Epidermal melanocyte (primary cell): ENCODE measurements around the gene EVC.

Source experiments
- DNase-seq: peaks from one replicate; pipeline ENCODE4 v3.0.0; 2011; ENCODE audit warnings: low spot score; ENCODE audit not compliant: insufficient read length

Gene EVC

DNA sequence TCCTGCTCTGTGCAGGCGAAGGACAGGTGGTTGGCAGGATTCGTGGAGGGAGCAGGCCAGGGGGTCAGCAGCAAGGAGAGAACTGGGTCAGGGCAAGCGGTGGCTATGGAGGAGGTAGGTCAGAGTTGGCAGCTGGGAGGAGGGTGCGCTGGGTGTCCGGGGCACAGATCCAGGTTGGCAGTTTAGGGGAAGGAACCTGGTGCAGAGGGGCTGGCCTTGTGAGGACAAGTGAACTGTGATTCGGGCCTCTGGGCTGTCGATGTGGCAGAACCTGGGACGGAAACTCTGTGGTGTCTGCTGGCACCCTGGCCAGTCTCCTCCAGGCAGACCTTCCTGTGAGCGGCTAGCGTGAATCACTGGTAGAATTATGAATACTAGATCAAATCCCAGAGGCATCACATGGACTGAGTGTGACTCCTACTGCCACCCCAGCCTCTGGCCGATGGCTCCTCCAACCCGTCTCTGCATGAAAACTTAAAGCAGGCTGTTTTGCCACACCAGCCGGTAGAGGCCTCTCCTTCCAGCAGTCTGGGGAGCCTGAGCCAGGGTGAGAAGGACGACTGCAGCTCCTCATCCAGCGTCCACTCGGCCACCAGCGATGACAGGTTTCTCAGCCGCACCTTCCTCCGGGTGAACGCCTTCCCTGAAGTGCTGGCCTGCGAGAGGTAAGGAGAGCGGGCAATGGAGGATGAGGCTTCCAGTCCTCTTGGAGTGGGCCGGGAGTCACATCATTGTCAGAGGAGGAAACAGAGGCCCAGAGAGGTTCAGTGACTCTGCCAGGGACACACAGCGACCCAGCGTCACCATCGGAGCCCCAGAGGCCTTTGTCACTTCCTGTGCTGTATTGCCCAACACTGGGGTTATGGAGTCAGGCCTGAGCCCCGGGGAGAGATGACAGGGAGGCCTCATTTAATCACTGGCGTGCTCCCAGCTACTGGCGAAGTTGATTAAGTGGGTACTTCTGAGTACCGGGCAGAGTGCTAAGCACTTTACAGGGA, 20.3 kb downstream of the EVC start:
- DNase-seq: no peak

DNA sequence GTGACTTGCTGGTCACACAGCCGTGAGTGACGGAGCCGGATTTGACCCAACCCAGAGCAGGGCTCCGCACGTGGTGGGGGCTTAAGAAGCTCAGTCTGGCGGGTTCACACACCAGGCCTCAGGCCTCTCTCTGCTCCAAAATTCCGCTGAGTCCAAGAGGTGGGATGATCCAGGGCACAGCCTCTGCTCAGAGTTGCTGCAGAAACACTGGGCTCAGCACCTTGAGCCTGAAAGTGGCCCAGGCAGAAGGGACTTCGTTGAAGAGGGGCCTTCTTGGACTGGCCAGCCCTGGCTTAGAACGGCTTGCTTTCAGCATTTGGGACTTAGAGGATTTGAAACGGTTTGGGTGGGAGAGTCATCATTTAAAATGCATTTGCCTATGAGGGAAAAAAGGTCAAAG, 21.2 kb downstream of the EVC start:
- no peak for DNase-seq

DNA sequence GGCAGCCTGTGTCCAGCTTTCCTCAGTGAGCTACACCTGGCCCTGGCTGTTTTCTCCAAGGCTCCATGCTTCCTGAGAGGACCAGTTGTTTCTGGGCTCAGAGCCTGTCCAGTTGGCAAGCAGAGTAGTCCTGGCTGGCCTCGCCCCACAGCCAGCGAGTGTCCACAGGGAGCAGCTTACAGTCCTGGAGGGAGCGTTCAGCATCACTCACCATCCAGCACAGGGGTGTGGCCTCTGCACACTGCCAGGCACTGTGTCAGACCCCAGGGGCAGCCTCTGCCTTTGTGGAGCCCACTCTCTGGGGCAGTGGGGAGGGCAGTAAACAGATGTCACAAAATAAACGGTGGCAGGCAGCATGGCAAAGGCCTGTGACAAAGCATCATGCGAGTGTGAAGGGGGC, 23.9 kb downstream of the EVC start:
- no peak for DNase-seq

DNA sequence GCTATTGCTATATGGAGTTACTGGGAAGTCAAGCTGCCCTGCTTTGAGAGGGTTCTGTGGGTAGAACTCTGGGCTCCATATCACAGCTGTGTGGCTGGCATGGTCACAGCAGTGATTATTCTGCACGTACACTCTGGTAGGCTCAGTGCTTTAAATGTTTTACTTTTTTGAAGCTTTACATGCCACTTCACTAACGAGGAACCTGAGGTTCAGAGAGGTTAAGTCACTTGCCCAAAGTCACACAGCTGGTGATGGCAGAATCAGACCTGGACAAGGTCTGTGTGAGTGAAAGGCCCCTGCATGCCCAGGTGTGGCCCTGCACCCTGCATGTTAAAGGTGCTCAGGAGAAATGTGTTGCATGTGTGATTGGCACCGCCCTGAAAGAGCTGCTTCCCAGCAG, 24.5 kb downstream of the EVC start:
- no peak for DNase-seq

DNA sequence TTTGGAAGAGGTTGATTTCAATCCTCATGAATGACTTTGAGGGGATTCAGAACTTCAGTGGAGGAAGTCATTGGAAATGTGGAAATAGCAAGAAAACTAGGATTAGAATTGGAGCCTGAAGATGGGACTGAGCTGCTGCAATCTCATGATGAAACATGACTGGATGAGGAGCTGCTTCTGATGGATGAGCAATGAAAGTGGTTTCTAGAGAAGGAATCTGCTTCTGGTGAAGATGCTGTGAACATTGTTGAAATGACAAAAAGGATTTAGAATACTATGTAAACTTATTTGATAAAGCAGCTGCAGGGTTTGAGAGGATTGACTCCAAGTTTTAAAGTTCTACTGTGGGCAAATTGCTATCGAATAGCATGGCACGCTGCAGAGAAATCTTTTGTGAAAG, 27.1 kb downstream of the EVC start:
- no peak for DNase-seq

DNA sequence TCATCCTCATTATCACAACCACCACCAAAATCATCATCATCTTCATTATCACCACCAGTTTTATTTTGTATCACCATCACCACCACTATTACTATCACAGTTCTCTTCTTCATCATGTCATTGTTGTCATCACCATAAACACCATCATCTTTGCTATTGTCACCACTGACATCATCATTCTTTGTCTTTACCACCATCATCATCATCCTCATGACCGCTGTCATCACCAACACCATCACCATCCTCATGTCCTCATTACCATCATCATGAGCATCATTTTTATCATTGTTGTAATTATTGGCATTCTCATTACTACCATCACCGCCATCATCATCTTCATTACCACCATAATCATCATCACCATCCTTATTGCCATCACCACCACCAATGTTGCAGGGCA, 31.4 kb downstream of the EVC start:
- DNase-seq: no peak

DNA sequence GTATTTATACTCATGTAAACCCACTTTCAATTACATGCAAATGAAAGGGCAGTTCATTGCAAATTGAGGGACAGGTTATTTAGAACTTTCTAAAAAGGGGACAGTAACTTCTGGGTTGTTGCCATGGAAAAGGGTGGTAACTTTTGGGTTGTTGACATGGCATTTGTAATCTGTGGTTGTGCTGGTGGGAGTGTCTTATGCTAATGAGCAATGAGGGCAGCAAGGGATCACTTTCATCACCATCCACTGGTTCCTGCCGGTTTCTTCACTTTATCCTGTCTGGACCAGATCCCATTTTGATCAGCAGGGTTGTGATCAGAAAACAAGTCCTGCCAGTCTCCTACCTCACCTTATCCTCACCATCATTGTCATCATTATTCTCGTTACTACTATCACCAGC, 32.0 kb downstream of the EVC start:
- no peak for DNase-seq

DNA sequence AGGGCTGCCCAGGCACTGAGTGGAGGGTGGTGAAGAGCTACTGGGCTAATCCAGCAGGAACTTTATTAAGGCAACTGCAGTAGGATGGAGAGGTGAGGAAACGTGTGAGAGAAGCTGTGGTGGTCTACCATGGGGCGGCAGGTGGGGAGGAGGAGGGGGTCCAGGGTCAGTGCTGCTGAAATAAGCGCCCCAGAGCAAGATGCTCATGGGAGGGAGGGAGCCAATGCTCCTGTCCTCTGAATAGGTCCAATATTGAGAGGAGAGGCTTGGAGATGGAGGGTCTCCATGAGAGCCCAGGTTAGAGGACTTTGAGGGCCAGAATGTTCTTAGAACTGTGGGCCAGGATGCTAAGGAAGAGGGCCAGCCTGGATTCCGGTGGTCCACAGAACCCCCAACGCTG, 35.2 kb downstream of the EVC start:
- no peak for DNase-seq

DNA sequence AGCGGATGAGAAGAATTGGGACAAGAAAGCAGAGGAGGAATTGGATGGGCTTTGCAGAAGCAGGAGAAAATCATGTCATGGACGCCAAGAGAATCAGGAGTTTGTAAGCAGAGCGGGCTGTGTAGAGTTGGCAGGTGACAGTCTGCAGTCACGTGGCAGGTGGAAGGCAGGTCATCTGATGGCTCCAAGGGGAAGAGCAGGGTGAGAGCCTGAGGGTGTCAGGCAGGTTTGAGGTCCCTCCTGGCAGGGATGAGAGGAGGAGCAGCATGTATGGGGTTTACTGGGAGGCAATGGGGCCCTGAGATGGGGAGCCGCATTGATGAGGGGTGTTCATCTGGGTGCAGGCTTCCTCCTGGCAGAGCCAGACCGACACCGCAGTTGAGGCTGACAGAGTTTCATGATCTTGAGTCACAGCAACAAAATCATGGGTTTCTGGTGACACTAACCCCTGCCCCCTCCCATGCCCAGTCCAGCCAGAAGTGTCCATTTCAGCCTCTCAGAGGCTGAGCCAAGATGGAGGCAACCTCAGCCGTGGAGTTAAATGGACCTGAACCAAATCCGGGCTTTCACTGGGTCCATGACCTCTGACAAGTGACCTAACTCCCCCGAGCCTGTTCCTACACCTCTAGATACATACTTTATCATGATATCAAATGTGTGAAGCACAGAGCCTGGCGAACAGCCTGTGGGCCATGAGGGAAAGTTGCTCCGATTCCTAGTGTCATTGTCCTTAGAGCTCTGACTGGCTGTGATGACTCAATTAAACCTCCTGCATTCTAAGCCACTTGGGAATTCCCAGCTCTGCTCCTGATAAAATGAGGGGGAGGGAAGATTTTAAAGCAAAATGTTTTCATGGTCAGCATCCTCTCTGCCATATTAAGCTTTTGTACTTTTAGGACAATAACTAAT, 36.1 kb downstream of the EVC start:
- DNase-seq: no peak

DNA sequence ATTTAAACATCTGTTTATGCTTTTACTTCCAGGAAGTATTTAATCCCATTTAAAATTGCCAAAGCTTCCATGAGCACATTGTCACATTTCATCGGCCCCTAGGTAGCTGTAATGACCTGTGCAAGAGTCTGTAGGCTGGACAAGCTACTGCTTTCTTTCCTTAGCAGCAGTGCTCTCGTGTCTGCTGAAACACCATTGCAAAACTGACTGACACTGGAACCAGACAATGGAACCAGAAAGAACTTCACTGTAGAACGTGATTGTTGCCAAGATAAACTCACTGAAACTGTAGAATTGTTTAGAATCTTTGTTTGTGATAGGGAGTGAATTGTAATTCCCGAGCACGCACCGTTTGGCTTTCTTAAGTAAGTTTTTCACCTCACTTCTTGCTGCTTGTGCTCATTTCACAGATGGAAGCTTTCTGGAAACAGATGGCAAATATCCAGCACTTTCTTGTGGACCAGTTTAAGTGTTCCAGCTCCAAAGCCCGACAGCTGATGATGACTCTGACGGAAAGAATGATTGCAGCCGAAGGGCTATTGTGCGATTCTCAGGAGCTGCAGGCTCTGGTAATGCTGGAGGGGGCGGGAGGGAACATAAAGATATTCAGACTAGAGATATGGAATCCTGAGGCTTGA, 36.9 kb downstream of the EVC start:
- DNase-seq: peak; percentile 38

DNA sequence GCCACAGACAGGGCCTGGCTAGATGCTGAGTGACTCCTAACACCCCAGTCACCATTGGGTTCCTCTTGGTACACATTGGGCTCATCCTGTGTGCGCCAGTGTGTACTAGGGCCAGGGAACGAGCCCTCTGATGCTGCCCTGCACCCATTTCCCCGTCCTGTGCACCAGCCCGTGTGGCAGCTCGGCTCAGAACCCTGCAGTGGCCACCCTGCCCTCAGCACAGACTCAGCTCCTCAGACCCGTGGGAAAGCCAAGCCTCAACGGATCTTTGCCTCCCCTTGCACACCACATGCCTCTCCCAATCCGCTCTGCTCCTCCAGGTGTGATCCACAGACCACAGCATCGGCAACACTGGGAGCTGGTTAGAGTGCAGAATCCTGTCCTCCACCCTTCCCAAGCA, 38.6 kb downstream of the EVC start:
- no peak for DNase-seq

DNA sequence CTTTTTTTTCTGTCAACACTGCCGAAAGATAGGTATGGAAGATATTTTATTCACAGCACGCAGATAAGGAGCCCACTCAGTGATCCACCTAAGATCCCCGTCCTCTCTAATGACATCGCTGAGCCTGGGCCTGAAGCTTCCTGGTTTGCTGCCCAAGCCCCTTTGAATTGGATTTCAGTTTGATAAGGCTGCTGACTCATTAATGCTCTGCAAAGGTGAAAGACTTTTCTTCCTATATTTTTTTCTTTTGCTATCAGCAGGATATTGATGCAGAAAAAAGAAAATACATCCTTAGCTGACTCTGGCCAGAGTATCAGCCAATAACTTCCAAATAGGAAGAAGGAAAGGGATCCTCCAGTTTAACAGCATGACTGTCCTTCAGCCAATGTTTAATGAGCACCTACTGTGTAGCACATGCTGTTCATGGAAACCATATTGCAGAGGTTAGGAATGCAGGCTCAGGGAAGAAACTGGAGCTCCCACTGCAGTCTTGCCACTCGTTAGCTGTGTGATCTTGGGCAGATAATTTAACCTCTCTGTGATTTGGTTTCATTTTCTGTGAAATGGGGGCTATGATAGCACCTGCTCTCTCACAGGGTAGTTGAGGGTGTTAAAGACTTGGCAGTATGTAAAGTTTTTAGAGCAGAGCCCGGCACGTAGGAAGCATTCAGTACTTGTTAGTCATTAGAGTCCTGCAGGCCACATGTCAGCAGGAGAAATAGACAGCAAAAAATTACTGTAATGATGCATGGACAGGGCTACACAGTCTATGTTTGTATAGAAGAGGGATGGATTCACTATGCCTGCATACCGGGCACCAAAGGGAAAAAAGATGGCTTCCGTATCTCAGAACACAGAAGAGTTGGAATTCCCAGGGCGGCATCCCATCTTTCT, 39.3 kb downstream of the EVC start:
- peak; percentile 46 for DNase-seq

DNA sequence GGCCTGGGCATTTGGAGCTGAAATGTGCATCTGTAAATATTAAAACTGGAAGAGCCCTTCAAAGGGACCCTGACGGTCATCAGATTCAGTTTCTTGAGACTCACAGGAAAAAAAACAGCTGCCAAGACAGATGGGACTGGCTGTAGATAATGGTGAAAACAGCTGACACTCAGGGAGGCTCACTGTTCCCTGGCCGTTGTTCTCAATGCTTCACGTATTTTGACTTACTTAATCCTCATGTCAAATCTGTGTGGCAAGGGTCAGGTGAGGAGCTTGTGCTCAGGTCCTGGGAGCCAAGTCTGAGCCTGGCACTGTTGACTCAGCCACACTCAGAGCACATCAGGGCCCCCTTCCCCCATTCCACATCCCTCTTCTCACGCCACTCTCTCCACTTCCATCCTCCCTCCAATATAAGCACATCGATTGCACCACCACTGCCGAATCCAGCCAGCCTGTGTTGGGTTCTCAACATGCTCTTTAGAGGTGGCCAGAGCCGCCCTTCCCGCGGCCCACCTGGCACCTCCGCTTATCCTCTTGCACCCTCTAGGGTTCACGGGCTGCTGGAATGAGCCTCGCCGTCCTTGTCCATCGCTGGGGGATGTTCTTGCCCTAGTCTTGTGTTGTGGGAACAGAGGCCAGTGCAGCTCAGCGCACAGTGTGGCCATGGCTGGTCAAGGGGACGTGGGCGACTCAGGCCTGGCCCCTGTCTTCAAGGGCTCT, 40.1 kb downstream of the EVC start:
- no peak for DNase-seq

DNA sequence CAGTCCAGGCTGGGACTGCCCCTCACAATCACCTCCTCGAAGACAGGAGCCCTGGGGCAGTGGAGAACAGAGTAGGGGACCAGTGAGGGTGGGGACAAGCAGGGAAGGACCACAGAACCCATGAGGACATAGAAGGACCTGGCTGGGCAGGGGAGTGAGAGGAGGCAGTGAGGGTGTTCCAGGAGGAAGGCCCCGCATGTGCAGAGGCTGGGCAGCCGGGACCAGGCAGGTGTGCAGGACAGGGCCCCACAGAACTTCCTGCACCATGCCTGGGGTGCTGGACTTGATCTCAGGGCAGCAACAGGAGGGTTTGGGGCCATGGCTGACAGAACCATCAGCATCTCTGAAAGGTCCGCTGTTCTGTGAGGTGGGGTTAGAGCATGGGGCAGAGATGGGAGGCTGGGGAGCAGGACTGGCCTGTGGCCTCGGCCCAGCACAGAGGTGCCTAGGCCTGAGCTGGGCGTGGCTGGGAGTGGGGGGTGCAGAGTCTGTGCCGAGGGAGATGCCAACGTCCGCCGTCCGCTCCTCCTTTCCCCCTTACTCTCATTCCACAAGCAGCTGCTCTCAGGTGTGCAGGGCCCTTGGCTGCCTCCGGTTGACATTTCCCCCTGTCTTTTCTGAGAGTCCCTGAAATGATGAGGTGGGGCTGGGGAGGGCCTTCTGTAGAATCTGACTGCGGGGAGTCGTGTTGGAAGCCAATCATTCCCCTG, 40.8 kb downstream of the EVC start:
- no peak for DNase-seq

DNA sequence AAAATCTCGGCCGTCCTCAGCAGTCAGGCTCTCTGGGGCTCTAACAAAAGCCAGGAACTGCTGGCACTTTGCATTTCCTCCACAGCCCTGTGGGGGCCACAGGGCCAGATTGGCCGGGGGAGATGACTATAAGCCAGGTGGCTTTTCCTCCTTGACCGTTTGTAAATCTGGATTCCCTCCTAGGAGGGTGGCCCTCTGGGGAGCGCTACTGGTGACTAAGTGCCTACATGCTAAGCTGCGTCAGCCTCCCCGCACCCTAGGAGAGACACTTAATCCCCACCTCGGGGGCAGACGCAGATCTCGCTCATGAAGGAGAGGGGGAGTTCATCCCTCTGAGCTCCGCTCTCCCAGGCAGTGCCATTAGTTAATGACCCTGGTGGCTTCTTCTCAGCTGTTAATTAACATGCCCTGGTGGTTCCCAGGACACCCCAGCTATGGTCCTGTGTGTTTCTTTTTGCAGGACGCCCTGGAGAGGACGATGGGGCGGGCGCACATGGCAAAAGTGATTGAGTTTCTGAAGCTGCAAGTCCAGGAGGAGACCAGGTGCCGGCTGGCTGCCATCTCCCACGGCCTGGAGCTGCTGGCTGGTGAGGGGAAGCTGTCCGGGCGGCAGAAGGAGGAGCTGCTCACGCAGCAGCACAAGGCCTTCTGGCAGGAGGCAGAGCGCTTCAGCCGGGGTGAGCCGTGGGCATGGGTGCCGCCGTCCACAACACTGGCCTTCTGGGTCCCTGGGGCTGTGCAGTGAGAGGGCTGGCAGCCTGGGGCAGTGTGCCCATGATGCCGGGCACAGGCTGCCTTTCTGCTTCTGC, 41.6 kb downstream of the EVC start:
- no peak for DNase-seq

DNA sequence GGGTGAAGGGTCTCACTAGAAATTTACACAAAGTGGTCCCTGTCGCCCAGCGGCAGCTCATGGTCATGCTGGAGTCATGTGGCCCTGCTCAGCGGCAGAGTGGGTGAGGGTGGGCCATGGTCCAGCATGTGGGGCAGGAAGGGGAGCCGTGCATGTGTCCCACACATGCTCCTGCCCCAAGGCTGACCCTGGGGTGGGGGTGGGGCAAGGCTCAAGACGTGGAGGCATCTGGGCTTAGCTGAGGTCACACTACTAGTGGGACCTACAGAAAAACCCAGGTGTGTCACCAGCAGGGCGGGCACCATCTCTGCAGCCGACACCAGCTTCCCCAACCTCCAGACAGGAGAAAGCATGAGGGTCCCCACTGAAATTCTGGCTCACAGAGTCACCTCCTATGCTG, 42.4 kb downstream of the EVC start:
- DNase-seq: no peak

DNA sequence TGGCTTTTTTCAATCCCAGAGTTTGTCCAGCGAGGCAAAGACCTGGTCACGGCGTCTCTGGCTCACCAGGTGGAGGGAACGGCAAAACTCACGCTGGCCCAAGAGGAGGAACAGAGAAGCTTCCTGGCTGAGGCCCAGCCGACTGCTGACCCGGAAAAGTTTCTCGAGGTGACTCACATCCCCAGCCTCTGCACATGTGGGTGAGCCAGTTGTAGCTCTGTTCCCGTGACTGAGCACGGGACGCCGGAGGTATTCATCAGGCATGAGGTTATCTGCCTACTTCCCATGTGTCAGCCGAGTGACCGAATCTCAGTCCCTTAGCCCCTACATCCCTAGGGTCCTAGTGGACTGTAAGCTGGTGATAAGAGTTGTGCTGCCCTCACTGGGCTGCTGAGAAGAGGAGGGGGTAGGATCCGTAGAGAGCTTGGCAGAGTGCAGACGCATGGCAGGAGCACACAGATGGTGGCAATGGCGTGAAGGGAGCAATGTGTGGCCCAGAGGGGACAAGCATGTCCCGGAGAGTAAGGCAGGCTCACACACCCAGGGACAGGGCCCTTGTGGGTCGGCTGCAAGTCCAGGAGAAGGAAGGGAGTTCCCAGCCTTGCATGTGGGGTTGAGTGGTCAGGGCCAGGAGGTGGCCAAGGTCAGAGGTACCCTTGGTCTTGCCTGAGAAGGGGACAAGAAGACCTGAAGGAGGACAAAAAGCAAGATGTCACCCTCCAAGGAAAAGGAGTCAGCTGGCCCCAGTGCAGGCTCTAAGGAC, 42.9 kb downstream of the EVC start:
- no peak for DNase-seq

DNA sequence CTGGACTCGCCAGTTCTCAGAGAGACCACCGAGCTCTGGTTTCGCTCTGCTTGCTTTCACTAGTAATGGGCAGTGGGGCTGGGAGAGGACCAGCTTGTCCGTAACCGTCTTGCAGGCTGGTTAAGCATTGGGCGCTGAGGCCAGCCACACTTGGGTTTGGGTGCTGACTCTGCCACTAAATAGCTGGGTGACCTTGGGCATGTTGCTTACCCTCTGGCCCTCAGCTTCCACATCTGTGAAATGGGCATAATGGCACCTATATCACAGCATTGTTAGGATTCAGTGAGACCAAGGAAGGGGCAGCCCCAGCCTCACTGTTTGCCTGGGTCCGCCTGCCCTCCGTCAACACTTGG, 43.5 kb downstream of the EVC start:
- DNase-seq: no peak
